ENCODE data around the gene NHLRC4.

GRCh38 chr16:565419-566330 is 1.1 kb upstream of the NHLRC4 start:
- TF ChIP-seq CTCF (IDR thresholded peaks at IDR 0.05) (no peak), POLR2AphosphoS5 (IDR thresholded peaks at IDR 0.05) (no peak)
